HUES48 (cell line): ENCODE data around the gene DYRK1B.

Experiments
- H3K27ac ChIP-seq: one replicate; pipeline ENCODE4 v1.7.0; 2013; ENCODE audit warnings: low read depth, low read length, inconsistent platforms
- H3K27me3 ChIP-seq: 2 replicates; pipeline ENCODE4 v1.6.1; 2013; ENCODE audit warnings: mild to moderate bottlenecking, low read length; ENCODE audit not compliant: control insufficient read depth, insufficient read depth
- H3K36me3 ChIP-seq: 2 replicates; pipeline ENCODE4 v1.6.1; 2013; ENCODE audit warnings: low read length; ENCODE audit not compliant: control insufficient read depth, insufficient read depth
- H3K4me1 ChIP-seq: 2 replicates; pipeline ENCODE4 v1.6.1; 2013; ENCODE audit warnings: mild to moderate bottlenecking, low read length; ENCODE audit not compliant: control insufficient read depth, insufficient read depth
- H3K4me3 ChIP-seq: 2 replicates; pipeline ENCODE4 v1.5.1; 2013; ENCODE audit warnings: mild to moderate bottlenecking, low read depth, low read length
- H3K9ac ChIP-seq: 2 replicates; pipeline ENCODE4 v1.6.1; 2013; ENCODE audit warnings: mild to moderate bottlenecking, low read depth, low read length, moderate library complexity
- H3K9me3 ChIP-seq: 2 replicates; pipeline ENCODE4 v1.6.1; 2013; ENCODE audit warnings: low read length; ENCODE audit not compliant: control insufficient read depth, insufficient read depth

Gene DYRK1B

DNA sequence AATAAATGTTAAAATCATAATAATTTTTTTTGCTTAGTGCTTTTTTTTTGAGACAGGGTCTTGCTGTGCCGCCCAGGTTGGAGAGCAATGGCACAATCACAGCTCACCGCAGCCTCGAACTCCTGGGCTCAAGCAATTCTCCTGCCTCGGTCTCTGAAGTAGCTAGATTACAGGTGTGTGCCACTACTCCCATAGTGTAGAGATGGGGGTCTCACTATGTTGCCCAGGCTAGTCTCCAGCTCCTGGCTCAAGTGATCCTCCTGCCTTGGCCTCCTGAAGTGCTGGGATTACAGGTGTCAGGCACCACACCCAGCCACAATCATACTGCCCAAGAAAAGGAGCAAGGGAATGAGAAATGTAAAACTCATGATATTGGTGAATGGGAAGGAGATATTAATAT, 7.1 kb upstream of the DYRK1B start:
- no peaks in the 10 kb centered on the region for H3K27me3 ChIP-seq
- no peak overlapping the region for H3K4me3 ChIP-seq
- no peak overlapping the region for H3K27ac ChIP-seq
- no peaks in the 10 kb centered on the region for H3K9me3 ChIP-seq
- peaks cover 45% of the 10 kb centered on the region for H3K36me3 ChIP-seq
- no peak overlapping the region for H3K9ac ChIP-seq
- peaks cover 17% of the 10 kb centered on the region; the same call in 1 of the 2 replicates for H3K4me1 ChIP-seq

DNA sequence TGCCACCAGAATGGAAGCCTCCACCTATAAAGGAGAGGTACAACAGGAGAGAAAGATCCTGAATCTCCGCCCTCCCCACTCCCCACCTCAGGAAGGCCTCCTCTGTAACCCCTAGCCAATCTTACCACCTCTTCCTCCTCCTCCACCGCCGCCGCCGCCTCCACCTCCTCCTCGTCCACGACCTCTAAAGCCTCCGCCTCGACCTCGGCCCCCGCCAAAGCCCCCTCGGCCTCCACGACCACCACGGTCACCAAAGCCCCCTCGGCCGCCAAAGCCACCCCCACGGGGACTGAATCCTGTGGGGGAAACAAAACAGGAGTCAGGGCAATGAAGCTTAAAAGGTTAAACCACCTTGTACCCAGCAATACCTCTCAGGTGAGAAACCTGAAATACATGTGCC, 6.5 kb upstream of the DYRK1B start:
- Histone ChIP-seq H3K27me3 (no peaks in the 10 kb centered on the region), H3K9ac (no peak overlapping the region), H3K36me3 (peaks cover 51% of the 10 kb centered on the region), H3K4me3 (no peak overlapping the region), H3K9me3 (no peaks in the 10 kb centered on the region), H3K27ac (no peak overlapping the region), H3K4me1 (peaks cover 17% of the 10 kb centered on the region; the same call in 1 of the 2 replicates)

DNA sequence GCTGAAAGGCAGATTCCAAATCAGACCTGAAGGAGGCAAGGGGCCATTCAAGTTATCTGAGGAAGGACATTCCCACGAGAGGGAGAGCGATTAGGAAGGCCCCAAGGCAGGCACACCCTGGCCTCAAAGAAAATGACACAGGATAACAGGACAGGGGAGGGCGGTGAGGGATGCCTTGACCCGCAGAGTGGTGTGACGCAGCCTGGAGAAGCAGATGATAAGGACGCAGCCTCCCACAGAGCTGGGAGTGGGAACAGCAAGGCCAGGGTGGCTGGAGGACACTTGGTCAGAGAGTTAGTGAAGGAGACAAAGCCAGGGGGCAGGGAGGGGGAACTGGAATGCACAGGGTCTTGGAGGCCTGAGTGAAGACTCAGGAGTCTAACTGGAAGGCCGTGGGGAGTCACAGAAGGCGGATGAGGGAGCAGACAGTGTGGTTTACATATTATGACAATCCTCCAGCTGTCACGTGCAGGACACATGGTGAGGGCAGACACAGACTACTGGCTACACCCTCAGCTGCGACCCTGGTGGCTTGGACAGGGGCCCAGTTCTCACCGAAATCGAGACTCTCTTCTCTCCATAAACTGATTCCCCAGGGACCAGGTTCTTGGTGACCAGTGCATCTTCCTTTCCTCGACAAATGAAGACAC, 5.8 kb upstream of the DYRK1B start:
- H3K27ac ChIP-seq, result no peak overlapping the region
- no peak overlapping the region for H3K9ac ChIP-seq

DNA sequence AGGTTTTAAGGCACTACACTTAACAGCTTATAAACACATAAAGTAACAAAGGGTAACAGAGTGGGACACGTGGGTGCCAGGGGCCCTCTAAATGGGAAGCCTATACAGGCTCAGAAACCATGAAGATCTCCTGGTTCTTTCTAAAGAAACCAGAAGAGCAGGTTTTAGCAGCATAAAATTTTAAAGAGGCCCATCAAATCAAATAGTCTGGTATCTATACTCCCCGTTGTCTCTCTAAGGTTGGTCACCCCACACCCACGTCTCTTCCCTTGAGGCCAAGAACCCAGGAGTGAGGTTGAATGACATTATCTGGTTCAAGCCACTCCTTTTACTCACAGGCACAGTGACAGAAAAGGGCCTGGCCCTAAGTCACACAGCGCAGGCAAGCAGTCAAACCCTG, 4.6 kb upstream of the DYRK1B start:
- Histone ChIP-seq H3K36me3 (peaks cover 64% of the 10 kb centered on the region), H3K27ac (no peak overlapping the region), H3K4me1 (0 out of 2 replicates have a peak, but pooled peaks cover 6% of the 10 kb centered on the region), H3K9ac (no peak overlapping the region), H3K27me3 (no peaks in the 10 kb centered on the region), H3K9me3 (no peaks in the 10 kb centered on the region), H3K4me3 (no peak overlapping the region)

More for the DNA sequence above, 5.8 kb upstream of the DYRK1B start:
- Histone ChIP-seq H3K4me3 (no peak overlapping the region), H3K27me3 (no peaks in the 10 kb centered on the region), H3K4me1 (peaks cover 14% of the 10 kb centered on the region; the same call in 1 of the 2 replicates), H3K9me3 (no peaks in the 10 kb centered on the region), H3K36me3 (peaks cover 58% of the 10 kb centered on the region)

DNA sequence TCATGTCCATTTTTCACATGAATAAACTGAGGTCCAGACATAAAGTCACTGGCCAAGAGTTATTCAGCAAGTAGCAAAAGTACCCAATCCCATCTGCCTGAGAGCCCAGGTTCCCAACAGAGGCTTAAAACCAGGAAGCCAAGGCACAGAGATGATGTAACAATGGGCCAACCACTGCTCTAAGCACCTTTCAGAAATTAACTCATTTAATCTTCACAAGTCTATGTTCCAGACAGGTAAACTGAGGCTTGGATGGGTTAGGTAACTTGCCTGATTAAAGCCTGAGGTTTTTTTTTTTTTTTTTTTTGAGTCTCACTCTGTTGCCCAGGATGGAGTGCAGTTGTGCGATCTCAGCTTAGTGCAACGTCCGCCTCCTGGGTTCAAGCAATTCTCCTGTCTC, 4.0 kb upstream of the DYRK1B start:
- H3K36me3 ChIP-seq, result peaks cover 64% of the 10 kb centered on the region
- no peaks in the 10 kb centered on the region for H3K9me3 ChIP-seq
- H3K4me1 ChIP-seq, result peaks cover 3% of the 10 kb centered on the region; the same call in 1 of the 2 replicates
- no peaks in the 10 kb centered on the region for H3K27me3 ChIP-seq
- H3K4me3 ChIP-seq, result no peak overlapping the region
- no peak overlapping the region for H3K9ac ChIP-seq
- no peak overlapping the region for H3K27ac ChIP-seq

DNA sequence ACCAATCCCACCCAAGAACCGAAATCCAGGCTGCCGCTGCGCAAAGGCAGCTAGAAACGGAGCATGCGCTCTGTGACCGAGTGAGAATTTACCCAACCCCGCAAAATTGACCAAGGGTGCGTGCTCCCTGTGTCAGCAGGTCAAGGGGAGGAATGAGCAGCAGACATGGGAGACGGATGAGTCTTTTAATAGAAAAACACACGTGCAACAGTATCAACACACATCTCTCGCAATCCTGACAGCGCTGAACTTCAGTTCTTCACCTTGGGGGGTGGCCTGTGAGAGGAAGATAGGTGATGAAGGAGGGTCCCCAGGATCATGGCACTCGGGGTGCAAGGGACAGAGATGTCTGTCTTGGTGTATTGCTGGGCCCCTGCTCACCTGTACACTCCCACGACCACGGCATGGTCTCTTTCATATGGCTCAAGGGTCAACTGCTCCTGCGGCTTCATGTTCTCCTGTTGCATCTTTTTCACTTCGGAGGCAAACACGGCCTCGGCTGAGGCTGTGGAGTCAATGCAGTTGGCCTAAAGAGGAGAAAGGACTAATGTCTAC, 402 bp upstream of the DYRK1B start:
- peak overlapping the region; percentile 43 for H3K27ac ChIP-seq

DNA sequence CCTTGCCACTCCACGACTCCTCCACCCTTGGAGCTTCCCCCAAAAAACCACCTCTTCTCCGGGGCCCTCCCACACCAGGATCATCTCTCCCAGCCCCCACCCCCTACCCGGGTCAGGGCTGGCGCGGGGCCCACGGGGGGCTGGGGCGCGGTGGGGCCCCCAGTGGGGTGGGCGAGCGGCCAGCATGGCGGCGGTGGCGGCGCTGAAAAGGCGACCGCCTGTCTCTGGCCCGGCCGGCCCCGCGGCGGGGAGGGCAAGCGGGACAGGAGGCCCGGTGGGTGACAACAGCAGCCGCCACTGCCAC, 850 bp downstream of the DYRK1B start:
- Histone ChIP-seq H3K9me3 (no peaks in the 10 kb centered on the region), H3K36me3 (peaks cover 70% of the 10 kb centered on the region), H3K4me1 (peaks cover 3% of the 10 kb centered on the region; the same call in 1 of the 2 replicates), H3K9ac (peak overlapping the region; percentile 20; the same call in 1 of the 2 replicates), H3K27ac (peak overlapping the region; percentile 97), H3K4me3 (peak overlapping the region; percentile 84), H3K27me3 (no peaks in the 10 kb centered on the region)

More for the DNA sequence above, 402 bp upstream of the DYRK1B start:
- H3K27me3 ChIP-seq, result no peaks in the 10 kb centered on the region
- H3K9me3 ChIP-seq, result no peaks in the 10 kb centered on the region
- H3K36me3 ChIP-seq, result peaks cover 72% of the 10 kb centered on the region
- H3K4me3 ChIP-seq, result no peak overlapping the region
- H3K4me1 ChIP-seq, result peaks cover 3% of the 10 kb centered on the region; the same call in 1 of the 2 replicates
- no peak overlapping the region for H3K9ac ChIP-seq

DNA sequence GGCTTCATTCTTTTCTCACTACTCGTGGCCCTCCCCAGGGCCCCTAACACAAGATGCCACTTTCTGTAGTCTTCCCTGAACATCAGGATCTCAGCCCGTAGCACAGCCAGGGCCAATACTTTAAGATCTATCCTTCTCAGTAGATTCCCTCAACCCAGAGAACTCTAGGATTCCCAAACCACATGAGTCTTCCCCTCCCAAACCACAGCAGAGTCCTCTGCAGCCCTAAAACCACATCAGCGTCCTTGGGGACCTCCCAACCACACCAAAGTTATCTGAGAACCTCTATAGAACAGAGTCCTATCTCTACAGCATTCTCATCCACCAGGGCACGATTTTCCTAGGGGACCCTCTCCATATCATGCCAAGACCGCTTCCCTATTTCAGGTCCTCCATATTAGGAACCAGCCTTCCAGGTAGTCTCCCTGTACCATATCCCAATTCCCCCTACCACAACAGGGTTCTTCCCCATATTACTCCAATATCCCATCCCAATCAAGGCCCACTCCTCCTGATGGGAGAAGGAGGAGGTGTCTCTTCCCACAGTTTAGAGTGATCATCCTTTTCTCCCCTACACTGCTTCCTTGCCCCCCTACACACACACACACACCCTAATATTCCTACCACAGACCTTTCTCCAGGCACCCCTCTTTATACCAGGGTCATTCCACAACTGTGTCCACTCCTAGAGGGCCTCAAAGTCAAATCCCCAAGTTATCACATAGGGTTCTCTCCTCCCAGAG, 1.4 kb downstream of the DYRK1B start:
- Histone ChIP-seq H3K9me3 (no peaks in the 10 kb centered on the region), H3K36me3 (peaks cover 70% of the 10 kb centered on the region), H3K4me1 (peaks cover 3% of the 10 kb centered on the region; the same call in 1 of the 2 replicates), H3K27ac (peak overlapping the region; percentile 97), H3K27me3 (no peaks in the 10 kb centered on the region), H3K9ac (peak overlapping the region; percentile 20; the same call in 1 of the 2 replicates), H3K4me3 (peak overlapping the region; percentile 84)

DNA sequence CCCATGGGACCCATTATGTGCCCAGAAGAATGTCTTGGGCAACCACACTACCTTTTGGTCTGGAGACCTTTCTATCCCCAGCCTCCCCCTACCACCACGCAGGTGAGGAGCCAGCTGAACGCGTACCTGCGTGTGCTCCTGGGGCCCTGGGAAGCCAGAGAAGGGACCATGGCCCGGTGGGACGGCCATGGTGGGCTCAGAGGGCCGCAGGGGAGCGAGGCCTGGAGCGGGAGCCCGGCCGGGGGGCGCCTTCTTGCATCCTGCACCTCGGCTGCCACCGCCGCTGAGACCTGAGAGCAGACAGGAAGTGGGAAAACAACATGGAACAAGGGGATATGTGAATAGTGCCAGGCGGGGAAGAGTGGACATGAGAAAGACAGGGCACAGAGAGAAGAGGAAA, 2.3 kb downstream of the DYRK1B start:
- H3K9ac ChIP-seq, result no peak overlapping the region
- no peak overlapping the region for H3K27ac ChIP-seq
- peaks cover 3% of the 10 kb centered on the region; the same call in 1 of the 2 replicates for H3K4me1 ChIP-seq
- H3K36me3 ChIP-seq, result peaks cover 64% of the 10 kb centered on the region
- no peaks in the 10 kb centered on the region for H3K9me3 ChIP-seq
- no peaks in the 10 kb centered on the region for H3K27me3 ChIP-seq
- no peak overlapping the region for H3K4me3 ChIP-seq

DNA sequence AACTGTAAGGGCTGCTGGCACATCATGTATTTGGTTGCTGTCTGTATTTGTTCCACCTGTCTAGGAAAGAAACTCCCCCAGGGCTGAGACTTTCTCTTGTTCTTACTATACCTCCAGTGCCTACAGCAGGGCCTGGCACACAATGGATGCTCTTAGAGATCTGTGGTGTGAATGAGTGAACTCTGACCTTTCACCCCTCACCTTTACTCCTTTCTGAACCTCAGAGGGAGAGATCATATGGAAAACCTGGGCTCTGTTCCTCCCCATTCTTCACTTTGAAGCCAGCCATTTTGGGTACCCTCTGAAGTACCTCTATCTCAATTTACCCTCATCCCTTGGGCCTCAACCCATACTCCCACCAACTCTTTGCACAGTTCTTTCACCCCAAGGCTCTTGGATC, 3.1 kb downstream of the DYRK1B start:
- H3K4me1 ChIP-seq, result peaks cover 3% of the 10 kb centered on the region; the same call in 1 of the 2 replicates
- peaks cover 64% of the 10 kb centered on the region for H3K36me3 ChIP-seq
- H3K27me3 ChIP-seq, result no peaks in the 10 kb centered on the region
- no peak overlapping the region for H3K4me3 ChIP-seq
- H3K9ac ChIP-seq, result no peak overlapping the region
- H3K9me3 ChIP-seq, result no peaks in the 10 kb centered on the region
- no peak overlapping the region for H3K27ac ChIP-seq

DNA sequence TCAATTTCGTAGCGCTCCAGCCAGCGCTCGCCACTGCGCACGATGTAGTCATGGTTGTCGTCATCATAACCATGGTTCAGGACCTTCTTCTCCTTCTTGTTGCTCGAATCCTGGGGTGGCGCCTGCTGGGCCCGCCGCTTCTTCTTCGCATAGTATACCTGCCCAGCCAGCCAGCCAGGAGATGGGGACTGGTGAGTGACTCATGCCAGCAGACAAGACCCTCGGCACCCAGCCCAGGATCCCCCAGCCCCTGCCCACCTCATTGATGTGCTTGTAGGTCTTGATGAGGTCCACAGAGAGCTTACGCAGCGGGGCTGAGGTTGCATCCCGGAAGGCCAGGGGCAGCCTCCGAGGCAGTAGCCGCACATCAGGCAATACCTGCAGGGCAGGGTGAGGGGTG, 3.6 kb downstream of the DYRK1B start:
- no peak overlapping the region for H3K27ac ChIP-seq
- H3K36me3 ChIP-seq, result peaks cover 59% of the 10 kb centered on the region
- H3K9me3 ChIP-seq, result no peaks in the 10 kb centered on the region
- no peak overlapping the region for H3K4me3 ChIP-seq
- no peak overlapping the region for H3K9ac ChIP-seq
- H3K4me1 ChIP-seq, result peaks cover 3% of the 10 kb centered on the region; the same call in 1 of the 2 replicates
- no peaks in the 10 kb centered on the region for H3K27me3 ChIP-seq
